ENCODE results near the gene PDZD4. TPM values are rescaled to one million over a fixed set of nuclear protein-coding genes. Genes with fewer than 3 reads are reported as not detected.

Gene PDZD4
- total and polyA plus RNA-seq, 2 of the 4 experiments (the other 2 are of a cell fraction), result under 0.01 to 0.38 TPM

- no peak overlapping the region for H3K18ac ChIP-seq (ENCODE audit: low read depth, low read length)
- H2AK5ac ChIP-seq (ENCODE audit: low read depth, low read length), result no peak overlapping the region
- no peak overlapping the region for H2BK120ac ChIP-seq (ENCODE audit: low read depth, low read length)
- no peak overlapping the region for H4K91ac ChIP-seq (ENCODE audit: insufficient read depth, low read depth, low read length)
- intact Hi-C loops (cut with micrococcal nuclease), result no loop called here
- H3K36me3 ChIP-seq (ENCODE audit: control insufficient read depth, insufficient read depth, low read length), result no peaks in the 10 kb centered on the region
- no peak overlapping the region for H2AFZ ChIP-seq (replicated peaks; ENCODE audit: low read length, poor library complexity)
- H3K4me1 ChIP-seq (ENCODE audit: control insufficient read depth, insufficient read depth, low read length), result no peaks in the 10 kb centered on the region
- H3K9ac ChIP-seq (ENCODE audit: low read depth, low read length), result no peak overlapping the region
- ChIA-PET CTCF (no interaction called here), POLR2A (ENCODE audit: unreplicated experiment) (no interaction called here)
- no peak overlapping the region for H3K56ac ChIP-seq (ENCODE audit: extremely low read depth, insufficient read depth, low read length)
- DNase-seq, result no peak
- no CpG with 5 or more reads among the region's 10 CpGs for WGBS, 2 experiments (ENCODE audit: extremely low coverage in 2 of 2, insufficient read length in 1 of 2)
- no peak overlapping the region for H2BK15ac ChIP-seq (ENCODE audit: low read depth, low read length)
- H2AK9ac ChIP-seq (replicated peaks; ENCODE audit: low read depth, low read length, poor library complexity), result no peak overlapping the region
- ATAC-seq (ENCODE audit: low read depth), result no peak
- H3K4me2 ChIP-seq (ENCODE audit: low read depth, low read length), result no peak overlapping the region
- TF ChIP-seq NFE2L2 (IDR thresholded peaks at IDR 0.05; ENCODE audit: low read depth, low read length), result no peak
- no peak for TF ChIP-seq FOS (IDR thresholded peaks at IDR 0.05; ENCODE audit: low read depth, low read length)
- TF ChIP-seq MAFK (IDR thresholded peaks at IDR 0.05; ENCODE audit: low read depth, low read length), result no peak
- no peak for TF ChIP-seq SMC3 (IDR thresholded peaks at IDR 0.05; ENCODE audit: low read depth, low read length)
- TF ChIP-seq MXI1 (IDR thresholded peaks at IDR 0.05; ENCODE audit: borderline replicate concordance, low read depth, low read length), result no peak
- TF ChIP-seq ELK1 (IDR thresholded peaks at IDR 0.05; ENCODE audit: borderline replicate concordance, low read depth, low read length), result no peak
- no peak for TF ChIP-seq RCOR1 (IDR thresholded peaks at IDR 0.05; ENCODE audit: insufficient replicate concordance, low read length)
- TF ChIP-seq RFX5 (IDR thresholded peaks at IDR 0.05; ENCODE audit: low read depth, low read length), result no peak
- no peak for TF ChIP-seq RAD21 (IDR thresholded peaks at IDR 0.05; ENCODE audit: low read length)
- no peak for TF ChIP-seq CEBPB (IDR thresholded peaks at IDR 0.05; ENCODE audit: low read depth, low read length)
- no peak for TF ChIP-seq USF2 (IDR thresholded peaks at IDR 0.05; ENCODE audit: low read depth, low read length)
- TF ChIP-seq CHD1 (IDR thresholded peaks at IDR 0.05; ENCODE audit: low read depth, low read length), result no peak
- no peak for TF ChIP-seq BHLHE40 (IDR thresholded peaks at IDR 0.05; ENCODE audit: low read depth, low read length)
- no peak for TF ChIP-seq CTCF (conservative IDR thresholded peaks at IDR 0.05; ENCODE audit: low read depth, low read length)
- TF ChIP-seq MAZ (IDR thresholded peaks at IDR 0.05; ENCODE audit: borderline replicate concordance, low read depth, low read length), result no peak
- TF ChIP-seq POLR2A (IDR thresholded peaks at IDR 0.05; ENCODE audit: low read depth, low read length), result no peak
- peaks cover 36% of the 10 kb centered on the region for H3K27me3 ChIP-seq (ENCODE audit: control insufficient read depth, insufficient read depth, low read length)
- H4K8ac ChIP-seq (ENCODE audit: low read depth in 2 of 2, low read length in 2 of 2), result no peak overlapping the region
- no peak overlapping the region for H3K23ac ChIP-seq (ENCODE audit: low read depth, low read length)
- no peak overlapping the region for H2BK20ac ChIP-seq (ENCODE audit: low read depth, low read length)
- peaks cover 10% of the 10 kb centered on the region; the same call in 1 of the 2 replicates for H3K9me3 ChIP-seq (ENCODE audit: control insufficient read depth, insufficient read depth, low read length)
- no peaks in the 10 kb centered on the region for H3K9me1 ChIP-seq (ENCODE audit: insufficient read depth, low read length)
- H4K5ac ChIP-seq (ENCODE audit: low read depth, low read length), result no peak overlapping the region
- dilution Hi-C loops (cut with HindIII; ENCODE audit: low sequenced_read_pairs, unreplicated experiment), result no loop called here
- H3K4me3 ChIP-seq (ENCODE audit: insufficient read depth, low read depth, low read length), result no peak overlapping the region
- in situ Hi-C loops (cut with MboI; ENCODE audit: low sequenced_read_pairs), result no loop called here
- BruUV-seq (replicated peaks), result no TSS peak
- H3K79me1 ChIP-seq (ENCODE audit: low read depth in 1 of 2, low read length in 2 of 2), result no peaks in the 10 kb centered on the region
- no peak overlapping the region for H3K4ac ChIP-seq (ENCODE audit: low read depth, low read length)
- H3K27ac ChIP-seq (ENCODE audit: insufficient read depth, low read length), result no peak overlapping the region
- H4K20me1 ChIP-seq (ENCODE audit: insufficient read depth, low read length), result no peaks in the 10 kb centered on the region; the same call in 1 of the 2 replicates
- H2BK5ac ChIP-seq (ENCODE audit: low read depth, low read length, poor library complexity, severe bottlenecking), result no peak overlapping the region
- no peak overlapping the region for H3K14ac ChIP-seq (replicated peaks; ENCODE audit: low read depth, low read length)
Observed at GRCh38 chrX:153824348-153824747, 6.0 kb downstream of the PDZD4 start.

All from IMR-90 (cell line).